IMR-90 (cell line): ENCODE data around the gene KCNQ1. TPM values are rescaled to one million over a fixed set of nuclear protein-coding genes. Genes with fewer than 3 reads are reported as not detected.

Experiments
- ATAC-seq: fragments of 200-7000 bp; cut with Tn5 transposase; 2 replicates; pipeline ENCODE4 v1.9.1; 2020; ENCODE audit warnings: low read depth, mild to moderate bottlenecking, moderate library complexity
- BruUV-seq: library from RNA; stranded (reverse); fragments of 400-500 nt; replicated peaks from 2 replicates; lab custom pipeline; 2021; lab: Mats Ljungman, UMichigan
- CTCF ChIA-PET: fragments of 300-600 bp; formaldehyde crosslinking; extraction: SDS; loops from one replicate; lab custom pipeline; 2021; ENCODE audit warnings: antibody characterized with exemption; lab: Yijun Ruan, JAX
- POLR2A ChIA-PET: fragments of 300-600 bp; sonication (Branson Sonifier 250); formaldehyde crosslinking; loops from one replicate; lab custom pipeline; 2022; ENCODE audit warnings: antibody characterized with exemption; ENCODE audit not compliant: unreplicated experiment; lab: Charles Lee
- DNase-seq: peaks from one replicate; pipeline ENCODE4 v3.0.0; 2013
- H2AFZ ChIP-seq: replicated peaks from 2 replicates; pipeline ENCODE3; 2013; ENCODE audit warnings: low read length, mild to moderate bottlenecking; ENCODE audit not compliant: poor library complexity
- H2AK5ac ChIP-seq: 2 replicates; pipeline ENCODE4 v1.6.1; 2013; ENCODE audit warnings: low read depth, low read length, inconsistent platforms
- H2AK9ac ChIP-seq: replicated peaks from 2 replicates; pipeline ENCODE3; 2013; ENCODE audit warnings: mild to moderate bottlenecking, low read depth, low read length, moderate library complexity; ENCODE audit not compliant: poor library complexity
- H2BK120ac ChIP-seq: 2 replicates; pipeline ENCODE4 v1.6.1; 2013; ENCODE audit warnings: low read depth, low read length, inconsistent platforms
- H2BK15ac ChIP-seq: 3 replicates; pipeline ENCODE4 v1.6.1; 2013; ENCODE audit warnings: low read depth, low read length, inconsistent platforms
- H2BK20ac ChIP-seq: 2 replicates; pipeline ENCODE4 v1.6.1; 2013; ENCODE audit warnings: low read depth, mild to moderate bottlenecking, inconsistent platforms, low read length, moderate library complexity
- H2BK5ac ChIP-seq: 2 replicates; pipeline ENCODE4 v1.6.1; 2013; ENCODE audit warnings: mild to moderate bottlenecking, low read depth, low read length, inconsistent platforms; ENCODE audit not compliant: poor library complexity, severe bottlenecking
- H3K14ac ChIP-seq: replicated peaks from 2 replicates; pipeline ENCODE4 v1.6.1; 2013; ENCODE audit warnings: low read depth, low read length, inconsistent platforms
- H3K18ac ChIP-seq: 2 replicates; pipeline ENCODE4 v1.6.1; 2013; ENCODE audit warnings: low read depth, low read length, control low read depth
- H3K23ac ChIP-seq: 2 replicates; pipeline ENCODE4 v1.6.1; 2013; ENCODE audit warnings: low read depth, low read length, inconsistent platforms
- H3K27ac ChIP-seq: 2 replicates; pipeline ENCODE4 v1.5.1; 2013; ENCODE audit warnings: mild to moderate bottlenecking, control low read depth, low read length; ENCODE audit not compliant: insufficient read depth
- H3K27me3 ChIP-seq: 2 replicates; pipeline ENCODE4 v1.6.1; 2013; ENCODE audit warnings: low read length; ENCODE audit not compliant: control insufficient read depth, insufficient read depth
- H3K36me3 ChIP-seq: 2 replicates; pipeline ENCODE4 v1.6.1; 2013; ENCODE audit warnings: low read length, mixed read lengths; ENCODE audit not compliant: control insufficient read depth, insufficient read depth
- H3K4ac ChIP-seq: 2 replicates; pipeline ENCODE4 v1.6.1; 2013; ENCODE audit warnings: low read depth, low read length, inconsistent platforms
- H3K4me1 ChIP-seq: 2 replicates; pipeline ENCODE4 v1.6.1; 2013; ENCODE audit warnings: low read length, mixed read lengths; ENCODE audit not compliant: control insufficient read depth, insufficient read depth
- H3K4me2 ChIP-seq: 2 replicates; pipeline ENCODE4 v1.6.1; 2013; ENCODE audit warnings: low read depth, mild to moderate bottlenecking, control low read depth, low read length, moderate library complexity
- H3K4me3 ChIP-seq: 2 replicates; pipeline ENCODE4 v1.5.1; 2013; ENCODE audit warnings: low read depth, mild to moderate bottlenecking, control low read depth, low read length, moderate library complexity; ENCODE audit not compliant: insufficient read depth
- H3K56ac ChIP-seq: 2 replicates; pipeline ENCODE4 v1.6.1; 2013; ENCODE audit warnings: low read length, inconsistent platforms; ENCODE audit not compliant: insufficient read depth; ENCODE audit errors: extremely low read depth
- H3K79me1 ChIP-seq, 2 experiments: 2 replicates each; pipeline ENCODE4 v1.6.1; 2013; ENCODE audit warnings: low read length in 2 of 2, inconsistent platforms in 1 of 2, low read depth in 1 of 2
- H3K9ac ChIP-seq: 2 replicates; pipeline ENCODE4 v1.6.1; 2013; ENCODE audit warnings: low read depth, low read length, control low read depth
- H3K9me1 ChIP-seq: 2 replicates; pipeline ENCODE4 v1.6.1; 2013; ENCODE audit warnings: low read length, inconsistent platforms; ENCODE audit not compliant: insufficient read depth
- H3K9me3 ChIP-seq: 2 replicates; pipeline ENCODE4 v1.6.1; 2013; ENCODE audit warnings: low read length; ENCODE audit not compliant: control insufficient read depth, insufficient read depth
- H4K20me1 ChIP-seq: 2 replicates; pipeline ENCODE4 v1.6.1; 2013; ENCODE audit warnings: low read length, inconsistent platforms; ENCODE audit not compliant: insufficient read depth
- H4K5ac ChIP-seq: 2 replicates; pipeline ENCODE4 v1.6.1; 2013; ENCODE audit warnings: mild to moderate bottlenecking, low read depth, low read length, control low read depth
- H4K8ac ChIP-seq, 2 experiments: 2 replicates each; pipeline ENCODE4 v1.6.1; 2013; ENCODE audit warnings: low read depth in 2 of 2, low read length in 2 of 2, control low read depth in 1 of 2, inconsistent platforms in 1 of 2
- H4K91ac ChIP-seq: 2 replicates; pipeline ENCODE4 v1.6.1; 2013; ENCODE audit warnings: low read depth, low read length, inconsistent platforms; ENCODE audit not compliant: insufficient read depth
- BHLHE40 ChIP-seq: fragments of 150-350 bp; IDR thresholded peaks from 2 replicates; pipeline ENCODE4 v1.6.1; 2016; ENCODE audit warnings: mild to moderate bottlenecking, low read depth, low read length
- CEBPB ChIP-seq: IDR thresholded peaks from 2 replicates; pipeline ENCODE4 v1.6.1; 2012; ENCODE audit warnings: low read depth, low read length, improper control_type of control experiment
- CHD1 ChIP-seq: IDR thresholded peaks from 2 replicates; pipeline ENCODE4 v1.6.1; 2012; ENCODE audit warnings: low read depth, low read length, improper control_type of control experiment
- MAFK ChIP-seq: IDR thresholded peaks from 2 replicates; pipeline ENCODE4 v1.6.1; 2012; ENCODE audit warnings: low read depth, low read length, improper control_type of control experiment
- MAZ ChIP-seq: IDR thresholded peaks from 2 replicates; pipeline ENCODE4 v1.6.1; 2012; ENCODE audit warnings: low read depth, mild to moderate bottlenecking, low read length, improper control_type of control experiment, moderate library complexity, borderline replicate concordance
- MXI1 ChIP-seq: IDR thresholded peaks from 2 replicates; pipeline ENCODE4 v1.6.1; 2012; ENCODE audit warnings: low read depth, mild to moderate bottlenecking, low read length, moderate library complexity, borderline replicate concordance
- RAD21 ChIP-seq: IDR thresholded peaks from 2 replicates; pipeline ENCODE4 v1.6.1; 2012; ENCODE audit warnings: low read length, improper control_type of control experiment
- RFX5 ChIP-seq: IDR thresholded peaks from 2 replicates; pipeline ENCODE4 v1.8.0; 2012; ENCODE audit warnings: low read depth, mild to moderate bottlenecking, low read length, moderate library complexity
- WGBS, 2 experiments: methylation state at CpG; one replicate each; pipeline versions ENCODE4 v1.1.5 to v1.1.7; 2013; ENCODE audit warnings: missing lambda C conversion rate in 2 of 2; ENCODE audit not compliant: insufficient read length in 1 of 2; ENCODE audit errors: extremely low coverage in 2 of 2; 5-methylcytosine and 5-hydroxymethylcytosine counted together
- dilution Hi-C: fragments of 300-500 bp; cut with HindIII; formaldehyde crosslinking; loops from one replicate; pipeline ENCODE4 v1.14.3; 2018; ENCODE audit warnings: low sequenced_read_pairs; ENCODE audit not compliant: unreplicated experiment
- in situ Hi-C: fragments of 300-500 bp; cut with MboI; formaldehyde crosslinking; loops from 3 replicates; pipeline ENCODE4 v1.14.3; 2019; ENCODE audit warnings: low sequenced_read_pairs, inconsistent platforms, mixed read lengths
- intact Hi-C: fragments of 100-400 bp; cut with micrococcal nuclease; formaldehyde crosslinking; loops from 2 replicates; pipeline ENCODE4 v1.10.0; 2022
- polyA plus RNA-seq, 3 experiments: library from polyadenylated mRNA; depleted of rRNA; stranded (reverse); fragments of >200 nt; gene quantifications; 2 replicates each; pipeline ENCODE4 v1.2.3, GENCODE V29; 2012; ENCODE audit warnings: low replicate concordance in 1 of 3
- total RNA-seq: library from RNA; depleted of rRNA; stranded (reverse); fragments of >200 nt; gene quantifications from 2 replicates; pipeline ENCODE4 v1.2.3, GENCODE V29; 2012
- TF ChIP-seq, protein P1 (sequence below): fragments of 150-350 bp; IDR thresholded peaks from 2 replicates; pipeline ENCODE4 v1.6.1; 2017; ENCODE audit warnings: mild to moderate bottlenecking, antibody characterized with exemption, low read length, low read depth
- TF ChIP-seq, protein P2 (sequence below): conservative IDR thresholded peaks from 2 replicates; pipeline ENCODE4 v1.5.1; 2012; ENCODE audit warnings: mild to moderate bottlenecking, low read depth, low read length, improper control_type of control experiment

Gene KCNQ1
- total and polyA plus RNA-seq, 2 of the 4 experiments (the other 2 are of a cell fraction) = 0.07 TPM; not detected in 1

DNA sequence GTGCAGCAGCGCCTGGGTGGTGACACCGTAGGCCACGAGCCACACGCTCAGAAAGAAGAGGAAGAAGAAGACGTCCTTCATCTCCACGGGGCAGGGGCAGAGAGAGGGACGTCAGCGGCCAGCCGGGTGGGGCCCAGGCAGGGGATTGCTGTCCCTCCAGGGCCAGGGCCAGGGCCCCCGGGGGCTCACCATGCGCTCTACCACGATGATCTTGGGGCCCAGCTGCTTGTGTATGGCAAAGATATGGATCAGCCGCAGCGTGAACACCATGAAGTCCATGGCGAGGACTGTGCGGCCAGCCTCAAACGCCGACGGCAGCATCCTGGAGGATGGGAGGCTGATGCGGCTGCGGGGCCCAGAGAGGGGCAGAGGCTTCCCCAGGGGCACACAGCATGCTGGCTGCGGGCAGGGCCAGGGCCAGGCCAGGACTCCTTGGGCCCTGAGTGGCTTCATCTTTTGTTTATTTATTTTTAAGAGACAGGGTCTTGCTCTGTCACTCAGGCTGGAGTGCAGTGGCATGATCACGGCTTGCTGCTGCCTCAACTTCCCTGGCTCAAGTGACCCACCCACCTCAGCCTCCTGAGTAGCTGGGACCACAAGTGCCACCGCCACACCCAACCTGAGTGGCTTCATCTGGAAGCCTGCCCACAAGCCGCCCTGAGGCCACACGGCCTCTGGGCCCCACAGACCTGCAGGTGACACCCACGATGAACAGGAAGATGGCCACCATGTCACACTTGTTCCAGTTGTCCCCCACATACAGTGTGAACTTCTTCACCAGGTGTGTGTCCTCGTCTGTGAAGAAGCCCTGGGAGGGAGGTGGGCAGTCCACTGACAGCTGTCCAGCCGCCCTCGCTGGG, 33.1 kb upstream of the KCNQ1 start:
- ChIA-PET CTCF (interaction anchor here (1.0 to 1.6 kb wide), 2 partner anchors 8 to 106 kb away, joined by 3 to 6 read pairs; no protein-coding TSS in a partner anchor), POLR2A (no interaction called here)
- Histone ChIP-seq H3K4me1 (no peaks in the 10 kb centered on the region), H4K5ac (no peak overlapping the region), H4K8ac (no peak overlapping the region), H3K14ac (no peak overlapping the region), H4K20me1 (no peaks in the 10 kb centered on the region), H2BK5ac (no peak overlapping the region), H3K27me3 (peaks cover 21% of the 10 kb centered on the region), H3K36me3 (no peaks in the 10 kb centered on the region), H4K91ac (no peak overlapping the region), H2BK20ac (no peak overlapping the region), H2AFZ (no peak overlapping the region), H3K9me3 (no peaks in the 10 kb centered on the region), H2AK9ac (no peak overlapping the region), H3K9ac (no peak overlapping the region), H3K27ac (no peak overlapping the region), H2AK5ac (no peak overlapping the region), H3K56ac (no peak overlapping the region), H3K79me1 (no peaks in the 10 kb centered on the region), H3K18ac (no peak overlapping the region), H3K23ac (no peak overlapping the region), H3K4me2 (no peak overlapping the region), H2BK15ac (no peak overlapping the region), H2BK120ac (no peak overlapping the region), H3K4me3 (no peak overlapping the region), H3K9me1 (no peaks in the 10 kb centered on the region), H3K4ac (no peak overlapping the region)
- ATAC-seq (no peak), DNase-seq (no peak)
- in situ Hi-C loops = no loop called here
- dilution Hi-C loops = no loop called here
- intact Hi-C loops = no loop called here
- no TSS peak for BruUV-seq
- TF ChIP-seq CHD1 (no peak), BHLHE40 (no peak), MXI1 (no peak), CEBPB (no peak), RAD21 (no peak), MAZ (no peak), MAFK (no peak), RFX5 (no peak)
- TF ChIP-seq, protein P1, sequence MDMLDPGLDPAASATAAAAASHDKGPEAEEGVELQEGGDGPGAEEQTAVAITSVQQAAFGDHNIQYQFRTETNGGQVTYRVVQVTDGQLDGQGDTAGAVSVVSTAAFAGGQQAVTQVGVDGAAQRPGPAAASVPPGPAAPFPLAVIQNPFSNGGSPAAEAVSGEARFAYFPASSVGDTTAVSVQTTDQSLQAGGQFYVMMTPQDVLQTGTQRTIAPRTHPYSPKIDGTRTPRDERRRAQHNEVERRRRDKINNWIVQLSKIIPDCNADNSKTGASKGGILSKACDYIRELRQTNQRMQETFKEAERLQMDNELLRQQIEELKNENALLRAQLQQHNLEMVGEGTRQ = no peak
- TF ChIP-seq, protein P2, sequence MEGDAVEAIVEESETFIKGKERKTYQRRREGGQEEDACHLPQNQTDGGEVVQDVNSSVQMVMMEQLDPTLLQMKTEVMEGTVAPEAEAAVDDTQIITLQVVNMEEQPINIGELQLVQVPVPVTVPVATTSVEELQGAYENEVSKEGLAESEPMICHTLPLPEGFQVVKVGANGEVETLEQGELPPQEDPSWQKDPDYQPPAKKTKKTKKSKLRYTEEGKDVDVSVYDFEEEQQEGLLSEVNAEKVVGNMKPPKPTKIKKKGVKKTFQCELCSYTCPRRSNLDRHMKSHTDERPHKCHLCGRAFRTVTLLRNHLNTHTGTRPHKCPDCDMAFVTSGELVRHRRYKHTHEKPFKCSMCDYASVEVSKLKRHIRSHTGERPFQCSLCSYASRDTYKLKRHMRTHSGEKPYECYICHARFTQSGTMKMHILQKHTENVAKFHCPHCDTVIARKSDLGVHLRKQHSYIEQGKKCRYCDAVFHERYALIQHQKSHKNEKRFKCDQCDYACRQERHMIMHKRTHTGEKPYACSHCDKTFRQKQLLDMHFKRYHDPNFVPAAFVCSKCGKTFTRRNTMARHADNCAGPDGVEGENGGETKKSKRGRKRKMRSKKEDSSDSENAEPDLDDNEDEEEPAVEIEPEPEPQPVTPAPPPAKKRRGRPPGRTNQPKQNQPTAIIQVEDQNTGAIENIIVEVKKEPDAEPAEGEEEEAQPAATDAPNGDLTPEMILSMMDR = no peak
- 65% methylated on average over 17 of the region's 30 CpGs; no CpG with 5 or more reads in 1 of the 2 experiments for WGBS, 2 experiments
